Measurements from ENCODE around the gene CAMK2B.

CAMK2B gene

DNA sequence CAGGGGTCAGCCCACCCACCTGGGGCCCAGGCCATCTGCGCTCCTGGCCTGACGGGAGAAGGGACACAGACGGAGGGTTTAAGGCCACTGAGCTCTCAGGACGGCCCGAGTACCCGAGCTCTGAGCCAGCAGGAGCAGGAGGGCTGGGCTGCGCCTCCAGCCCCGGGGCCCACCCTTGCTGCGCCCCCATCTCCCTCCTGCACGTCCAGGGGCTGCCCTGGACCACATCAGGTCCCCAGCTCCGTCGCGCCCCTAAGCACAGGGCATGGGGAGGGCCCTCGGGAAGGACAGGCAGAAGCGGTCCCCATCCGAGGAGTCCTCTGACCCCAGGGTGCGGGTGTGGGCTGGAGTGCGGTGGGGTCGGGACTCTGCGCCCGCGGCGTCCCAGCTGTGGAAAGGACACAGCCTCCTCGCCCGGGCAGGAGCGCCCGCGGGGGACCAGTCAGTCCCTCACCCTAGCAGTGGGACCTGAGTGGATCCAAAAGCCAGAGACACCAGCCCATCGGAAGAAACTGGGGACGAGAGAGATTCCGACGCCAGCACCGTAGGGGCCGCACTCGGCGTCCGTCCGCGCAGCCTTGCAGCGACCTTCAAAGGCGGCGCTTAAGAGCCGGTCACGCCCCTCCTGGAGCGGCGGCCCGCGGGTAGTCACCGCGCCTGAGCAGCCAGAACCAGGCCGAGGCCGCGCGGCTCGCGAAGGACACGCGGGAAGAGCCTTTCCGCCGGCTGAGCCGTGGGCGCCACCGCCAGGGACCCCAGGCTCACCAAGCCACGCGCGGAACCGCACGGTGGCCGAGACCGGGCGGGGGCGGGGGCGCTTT, 15.9 kb downstream of the CAMK2B start:
- DNase-seq (ENCODE audit: low read depth, low spot score), result no peak

DNA sequence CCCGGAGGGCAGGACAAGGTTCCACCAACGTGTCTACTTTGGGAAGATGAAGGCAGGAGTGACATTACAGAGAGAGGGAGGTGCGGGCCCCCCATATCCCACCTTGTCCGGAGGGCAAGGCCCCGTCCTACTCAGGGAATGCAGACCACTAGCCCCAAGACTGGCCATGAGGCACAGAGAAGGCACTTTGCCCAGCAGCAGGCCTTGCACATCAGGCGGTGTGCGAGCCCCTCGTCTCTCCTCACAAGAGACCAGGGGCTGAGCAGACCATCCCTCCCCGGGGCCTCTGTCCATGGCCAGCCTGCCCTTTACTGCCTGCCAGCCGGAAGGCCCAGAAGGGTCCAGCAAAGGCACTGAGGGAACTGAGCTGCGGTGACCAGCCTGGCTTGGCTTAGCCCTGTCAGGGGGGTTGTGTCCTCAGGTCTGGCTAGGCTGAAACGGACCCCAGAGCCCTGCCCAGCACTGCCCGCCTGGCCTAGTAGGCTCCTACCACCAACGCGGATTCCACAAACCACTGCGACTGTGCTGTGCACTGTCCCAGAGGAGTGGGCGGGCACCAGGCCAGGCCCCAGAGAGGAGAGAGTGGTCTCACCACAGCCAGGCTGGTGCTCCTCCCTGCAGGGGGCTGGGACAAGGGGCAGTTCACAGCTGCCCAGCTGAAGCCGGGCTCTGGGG, 16.7 kb downstream of the CAMK2B start:
- no peak for DNase-seq (ENCODE audit: low read depth, low spot score)

DNA sequence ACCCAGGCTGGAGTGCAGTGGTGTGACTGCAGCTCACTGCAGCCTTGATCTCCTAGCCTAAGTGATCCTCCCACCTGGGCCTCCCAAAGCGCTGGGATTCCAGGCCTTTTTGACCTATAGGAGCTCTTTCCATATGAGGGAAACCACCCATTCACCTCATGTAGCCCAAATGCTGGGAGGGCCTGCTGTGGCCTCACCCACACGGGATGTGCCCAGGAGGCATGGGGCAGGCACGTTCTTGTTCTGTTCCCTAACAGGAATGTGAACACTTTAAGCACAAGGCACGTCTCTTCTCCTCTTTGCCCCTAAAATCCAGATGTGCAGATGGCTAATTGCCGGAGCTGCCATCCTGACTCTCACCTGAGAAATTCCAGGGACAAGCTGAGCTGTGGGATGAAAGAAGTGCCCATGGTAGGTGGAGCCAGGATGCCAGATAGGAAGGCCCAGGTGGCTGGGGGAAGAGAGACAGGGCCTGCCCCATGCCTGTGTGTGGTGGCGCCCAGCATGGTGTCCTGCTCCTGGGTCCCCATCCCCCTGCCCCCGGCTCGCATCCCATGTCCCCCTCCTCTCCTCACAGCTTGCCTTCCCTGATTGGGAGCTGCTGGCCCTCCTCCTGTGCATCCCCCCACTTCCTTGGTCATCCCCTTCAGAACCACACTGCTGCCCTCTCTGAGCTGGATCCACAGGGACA, 17.3 kb downstream of the CAMK2B start:
- DNase-seq (ENCODE audit: low read depth, low spot score), result no peak

DNA sequence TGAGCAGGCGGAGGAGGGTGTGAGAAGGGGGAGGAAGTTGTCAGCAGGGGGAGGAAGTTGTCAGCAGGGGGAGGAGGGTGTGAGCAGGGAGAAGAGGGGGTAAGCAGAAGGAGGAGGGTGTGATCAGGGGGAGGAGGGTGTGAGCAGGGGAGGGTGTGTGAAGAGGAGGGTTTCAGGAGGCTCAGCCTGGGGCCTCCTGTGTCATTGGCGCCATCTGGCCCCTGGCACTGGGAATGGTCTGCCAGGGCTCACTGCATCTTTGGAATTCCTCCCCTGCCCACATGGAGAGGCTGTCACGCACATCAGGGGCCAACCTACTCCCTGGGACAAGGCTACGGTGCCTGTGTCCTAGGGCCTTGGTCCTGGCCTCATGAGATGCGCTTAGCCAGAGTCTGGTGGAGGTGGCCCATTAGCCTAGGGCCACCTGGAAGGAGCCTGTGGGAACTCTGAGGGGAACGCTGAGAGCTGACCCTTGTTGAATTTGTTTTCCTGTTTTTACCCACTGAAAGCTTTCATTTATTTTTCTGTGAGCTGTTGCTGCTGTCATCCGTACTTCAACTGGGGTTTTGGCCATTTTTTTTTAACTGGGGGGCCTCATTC, 18.0 kb downstream of the CAMK2B start:
- no peak for DNase-seq (ENCODE audit: low read depth, low spot score)

DNA sequence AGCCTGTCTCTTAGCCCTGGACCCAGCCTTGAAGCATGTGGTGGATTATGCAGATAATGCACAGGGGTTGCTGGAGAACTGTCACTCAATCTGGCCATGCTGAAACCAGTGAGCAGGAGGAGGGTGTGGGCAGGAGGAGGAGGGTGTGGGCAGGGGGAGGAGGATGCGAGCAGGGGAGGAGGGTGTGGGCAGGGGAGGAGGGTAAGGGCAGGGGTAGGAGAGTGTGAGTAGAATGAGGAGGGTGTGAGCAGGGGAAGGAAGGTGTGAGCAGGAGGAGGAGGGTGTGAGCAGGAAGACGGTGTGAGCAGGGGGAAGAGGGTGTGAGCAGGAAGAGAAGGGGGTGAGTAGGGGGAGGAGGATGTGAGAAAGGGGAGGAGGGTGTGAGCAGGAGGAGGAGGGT, 18.8 kb downstream of the CAMK2B start:
- DNase-seq (ENCODE audit: low read depth, low spot score), result no peak

DNA sequence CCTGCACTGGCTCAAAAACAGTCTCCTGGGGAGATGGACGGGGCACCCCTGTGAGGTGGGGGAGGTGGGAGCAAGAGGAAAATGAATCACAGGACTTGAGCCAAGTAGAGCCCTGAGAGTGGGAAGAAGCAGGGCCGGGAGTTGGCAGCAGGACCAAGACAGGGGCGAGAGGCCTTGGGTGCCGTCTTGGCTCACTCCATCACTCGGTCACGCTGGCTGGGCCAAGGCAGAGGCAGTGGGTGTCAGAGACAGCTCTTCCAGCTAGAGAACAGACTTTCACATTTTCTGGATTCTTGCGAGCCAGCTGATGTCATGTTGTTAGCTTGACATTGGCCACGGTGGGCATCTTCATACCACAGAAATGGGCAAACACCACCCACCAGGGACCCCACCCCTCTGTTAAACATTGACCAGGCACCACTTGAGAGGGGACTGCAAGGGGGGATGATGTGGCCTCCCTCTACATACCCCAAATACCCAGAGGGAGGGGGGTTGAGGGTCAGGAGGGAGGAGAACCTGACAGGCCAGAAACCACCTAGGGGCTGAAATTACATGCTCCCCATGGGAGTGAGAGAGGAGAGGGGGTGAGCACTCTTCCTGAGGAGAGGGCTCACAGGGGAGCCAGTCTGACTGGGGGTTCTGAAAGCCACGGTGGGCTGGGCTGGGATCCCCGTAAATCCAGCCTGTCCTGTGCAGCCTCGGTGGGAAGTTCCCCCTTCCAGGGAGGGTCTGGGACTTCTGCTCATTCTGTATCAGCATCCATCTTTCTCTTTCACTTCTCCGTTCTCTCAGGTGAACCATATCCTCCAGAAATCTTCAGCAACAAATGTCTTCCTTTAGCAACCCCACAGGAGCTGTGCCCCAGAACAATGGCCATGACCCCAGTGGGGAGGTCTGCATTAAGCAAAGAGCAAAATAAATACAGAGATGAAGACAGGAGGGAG, 19.6 kb downstream of the CAMK2B start:
- DNase-seq (ENCODE audit: low read depth, low spot score), result no peak

DNA sequence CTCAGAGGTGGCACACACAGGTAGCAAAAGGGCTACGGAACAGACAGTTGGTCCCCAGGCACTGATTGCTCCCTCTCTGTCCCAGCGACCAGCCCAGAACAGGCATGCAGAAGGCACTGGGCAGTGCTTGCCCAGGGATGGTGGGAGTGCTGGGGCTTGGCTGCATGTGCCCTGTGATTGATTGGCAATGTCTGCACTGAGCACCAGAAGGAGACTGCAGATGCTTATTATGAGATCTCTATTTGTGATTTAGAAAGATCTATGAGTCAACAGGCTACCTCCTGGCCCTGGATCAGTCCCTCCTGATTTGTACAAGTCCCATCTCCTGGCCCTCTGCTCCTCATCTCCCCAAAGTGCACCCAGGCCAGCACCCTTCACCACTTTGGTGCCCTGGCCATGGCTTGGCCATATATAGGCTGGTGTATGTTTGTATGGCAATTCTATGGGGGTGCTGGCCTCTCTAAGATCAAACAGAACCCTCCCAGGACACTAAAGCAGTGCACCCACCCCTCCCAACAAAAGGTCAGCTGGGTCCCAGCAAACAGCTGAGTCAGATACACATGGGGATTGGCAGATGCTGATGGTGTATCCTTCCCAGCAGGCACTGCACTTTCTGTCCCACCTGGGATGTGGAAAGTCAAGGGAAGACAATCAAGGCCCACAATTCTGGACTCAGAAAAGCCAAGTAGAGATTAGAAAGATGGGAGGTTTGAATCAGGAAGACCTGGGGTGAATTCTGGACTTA, 30.9 kb downstream of the CAMK2B start:
- no peak for DNase-seq (ENCODE audit: low read depth, low spot score)

DNA sequence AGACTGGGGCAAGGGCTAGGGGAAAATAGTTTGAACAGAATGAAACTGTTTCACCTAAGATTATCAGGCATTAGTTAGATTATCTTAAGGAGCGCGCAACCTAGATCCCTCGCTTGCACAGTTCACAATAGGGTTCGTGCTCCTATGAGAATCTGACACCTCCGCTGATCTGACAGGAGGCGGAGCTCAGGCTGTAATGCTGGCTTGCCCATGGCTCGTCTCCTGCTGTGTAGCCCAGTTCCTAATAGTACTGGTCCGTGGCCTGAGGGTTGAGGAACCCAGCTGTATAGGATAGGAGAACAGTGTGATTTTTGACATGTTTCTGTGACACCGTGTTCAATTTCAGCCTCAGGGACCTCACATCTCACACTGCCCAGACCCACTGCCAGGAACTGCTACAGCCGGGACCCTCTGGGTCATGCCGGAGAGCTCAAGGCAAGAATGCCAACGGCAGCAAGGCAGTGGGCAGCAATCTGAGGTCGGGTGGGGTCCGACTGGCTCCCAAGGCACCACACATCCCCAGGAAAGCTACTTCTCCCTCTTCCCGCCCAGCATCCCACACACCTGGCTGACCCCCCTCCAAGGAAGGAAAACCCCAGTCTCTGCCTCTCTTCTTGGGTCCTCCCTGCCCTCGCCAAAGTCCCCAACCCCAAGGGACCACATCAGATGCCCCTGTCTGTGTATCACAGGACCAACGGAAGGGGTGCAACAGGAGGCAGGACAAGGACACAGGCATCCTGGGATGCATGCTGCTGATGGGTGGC, 31.7 kb downstream of the CAMK2B start:
- DNase-seq (ENCODE audit: low read depth, low spot score), result no peak

DNA sequence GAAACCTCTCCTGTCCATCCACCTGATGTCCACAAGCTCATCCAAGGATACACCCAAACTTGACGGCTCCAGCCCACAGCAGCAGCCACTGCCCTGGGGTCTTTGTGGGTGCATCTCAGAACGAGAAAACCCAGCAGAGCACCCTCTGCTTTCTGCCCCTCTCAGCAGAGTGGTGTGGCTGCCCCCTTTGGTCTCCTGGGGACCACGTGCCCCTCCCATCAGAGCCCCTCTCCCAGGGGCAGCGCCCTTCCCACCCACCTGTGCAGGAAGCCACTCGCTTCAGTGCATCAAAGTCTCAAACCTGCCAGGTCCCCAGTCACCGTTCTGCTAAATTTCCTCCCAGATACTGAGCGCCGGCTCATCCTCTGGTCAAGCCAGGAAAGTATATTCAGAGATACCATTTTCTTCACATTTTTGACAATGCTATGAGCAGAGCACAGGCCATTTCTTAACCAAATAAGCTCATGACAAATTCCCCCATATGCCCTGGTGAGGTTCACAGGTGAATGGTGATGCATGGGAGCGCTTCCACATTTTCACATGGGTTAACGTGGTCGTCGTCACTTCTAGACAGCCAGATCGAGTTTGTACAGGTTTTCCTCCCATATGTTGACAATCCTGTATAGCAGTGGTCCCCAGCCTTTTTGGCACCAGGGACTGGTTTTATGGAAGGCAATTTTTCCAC, 32.4 kb downstream of the CAMK2B start:
- no peak for DNase-seq (ENCODE audit: low read depth, low spot score)

DNA sequence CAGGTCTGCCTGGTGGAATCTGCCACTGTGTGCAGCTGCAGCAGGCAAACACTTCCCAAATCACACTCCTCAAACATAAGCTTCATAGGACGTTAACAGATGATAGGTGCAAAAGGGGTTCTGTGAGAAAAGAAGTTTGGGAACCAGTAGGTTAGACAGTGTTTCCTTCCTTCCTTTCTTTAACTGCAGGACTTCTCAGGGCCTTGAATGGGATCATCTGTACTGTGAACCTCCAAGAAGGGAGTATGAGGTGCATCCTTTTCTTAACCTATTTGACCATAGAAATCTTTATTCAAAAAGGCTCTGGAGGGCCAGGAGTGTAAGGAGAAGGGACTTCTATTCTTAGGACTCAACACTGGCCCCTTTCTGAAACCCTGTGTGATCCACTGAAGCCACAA, 33.0 kb downstream of the CAMK2B start:
- DNase-seq (ENCODE audit: low read depth, low spot score), result no peak

DNA sequence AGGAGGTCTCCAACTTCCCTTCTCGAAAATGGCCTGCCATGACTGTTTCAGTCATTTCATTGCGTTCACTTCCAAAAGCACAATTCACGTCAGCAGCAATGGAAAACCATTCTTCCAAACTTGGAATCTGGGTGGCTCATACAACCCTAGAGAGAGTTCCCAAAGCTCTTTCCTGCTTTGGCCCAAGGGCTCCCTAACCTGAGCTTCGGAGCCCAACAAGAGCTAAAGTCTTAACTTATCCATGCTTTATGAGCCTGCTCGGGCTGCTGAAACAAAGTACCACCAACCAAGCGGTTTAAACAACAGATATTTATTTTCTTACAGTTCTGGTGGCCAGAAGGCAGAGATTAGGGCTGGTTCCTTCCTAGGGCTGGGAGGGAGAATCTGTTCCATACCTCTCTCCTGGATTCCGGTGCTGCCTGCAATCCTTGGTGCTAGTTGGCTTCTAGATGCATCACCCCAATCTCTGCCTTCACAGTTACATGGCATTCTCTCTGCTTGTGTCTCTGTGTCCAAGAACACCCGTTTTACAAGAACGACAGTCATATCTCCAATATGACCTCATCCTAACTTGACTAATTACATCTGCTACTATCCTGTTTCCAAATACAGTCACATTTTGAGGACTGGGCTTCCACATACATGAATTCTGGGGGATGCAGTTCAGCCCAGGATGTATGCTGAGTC, 33.5 kb downstream of the CAMK2B start:
- DNase-seq (ENCODE audit: low read depth, low spot score), result no peak

DNA sequence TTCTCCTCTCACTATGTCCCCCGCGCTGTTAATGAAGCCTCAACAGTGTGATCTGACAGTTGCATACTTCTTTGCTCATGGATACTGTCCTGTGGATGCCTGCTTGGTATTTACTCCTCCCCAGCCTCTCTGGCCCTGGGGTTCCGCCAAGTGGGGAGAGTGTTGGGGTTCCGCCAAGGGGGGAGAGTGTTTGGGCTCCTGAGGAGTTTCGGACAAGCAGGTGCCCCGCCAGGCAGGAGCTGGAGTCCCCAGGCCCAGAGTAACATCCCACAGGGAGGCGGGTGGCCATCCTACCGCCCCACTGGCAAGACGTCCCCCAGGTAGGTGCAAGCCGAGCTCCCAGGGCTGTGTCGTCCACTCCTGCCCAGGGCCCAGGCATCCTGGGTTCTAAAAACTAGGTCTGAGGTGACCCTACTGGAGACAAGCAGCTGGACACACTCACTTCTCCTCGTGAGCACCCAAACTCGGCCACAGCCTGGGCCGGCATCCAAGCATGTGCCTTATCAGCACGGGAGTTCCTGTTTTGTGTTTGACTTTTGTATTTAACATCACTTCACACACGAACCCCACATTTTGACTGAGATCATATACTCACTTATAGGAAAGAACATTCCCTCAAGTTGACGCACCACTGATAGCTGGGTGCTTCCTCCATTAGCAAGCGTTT, 34.2 kb downstream of the CAMK2B start:
- no peak for DNase-seq (ENCODE audit: low read depth, low spot score)

DNA sequence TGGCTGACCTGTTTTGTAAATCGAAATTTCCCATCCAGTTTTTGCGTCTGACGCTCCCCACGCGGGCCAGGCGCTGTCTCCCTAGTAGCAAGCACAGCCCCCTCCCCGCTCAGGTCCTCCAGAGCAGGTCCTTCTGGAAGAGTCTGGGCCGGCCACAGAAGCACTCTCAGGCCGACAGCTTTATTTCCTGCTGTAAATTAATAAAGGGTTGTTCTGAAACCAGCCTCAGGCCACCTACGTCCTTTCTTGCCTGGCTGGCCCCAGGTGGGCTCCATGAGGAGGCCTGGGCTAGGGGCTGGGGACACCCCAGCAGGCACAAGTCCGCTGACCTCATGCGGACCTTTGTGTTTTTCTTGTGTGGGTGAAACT, 35.2 kb downstream of the CAMK2B start:
- no peak for DNase-seq (ENCODE audit: low read depth, low spot score)

DNA sequence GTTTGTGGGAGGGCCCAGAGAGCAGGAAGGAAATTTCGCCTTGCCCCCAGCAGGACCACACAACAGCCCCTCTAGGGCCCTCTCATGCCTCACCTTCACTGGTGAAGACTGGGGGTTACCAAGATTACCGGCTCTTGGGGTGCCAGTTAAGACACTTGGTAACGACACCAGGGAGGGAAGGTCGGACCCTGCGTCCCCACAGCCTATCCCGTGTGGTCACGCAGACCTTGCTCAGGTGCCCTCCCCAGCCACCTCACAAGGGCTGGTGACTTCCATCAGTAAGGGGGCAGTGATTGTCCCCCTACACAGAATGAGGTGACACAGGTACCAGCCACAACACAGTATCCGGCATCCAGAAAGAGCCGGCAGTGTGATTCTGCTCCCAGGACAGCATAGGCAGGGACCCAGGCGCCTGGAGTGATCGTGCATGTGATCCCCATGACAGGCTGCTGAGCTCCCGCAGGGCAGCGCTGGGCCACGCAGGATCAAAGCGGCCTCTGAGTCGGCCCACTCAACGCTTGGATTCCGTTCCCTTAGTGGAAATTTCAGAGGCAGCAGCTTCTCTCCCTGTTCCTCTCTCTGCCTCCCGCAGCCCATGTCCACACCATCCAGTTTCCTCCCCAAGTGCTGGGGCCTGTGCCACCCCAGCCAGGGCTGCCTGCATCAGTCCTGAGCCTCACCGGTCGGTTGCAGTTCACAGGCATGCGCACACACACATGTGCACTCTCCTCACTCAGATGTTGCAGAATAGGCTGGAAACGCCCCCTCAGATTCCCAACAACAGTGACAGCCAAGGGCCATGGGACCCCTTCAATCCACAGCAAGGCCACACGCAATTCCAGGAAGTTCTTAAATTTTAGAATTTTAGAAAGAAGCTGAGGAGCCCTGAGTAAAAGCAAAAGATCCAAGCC, 35.8 kb downstream of the CAMK2B start:
- DNase-seq (ENCODE audit: low read depth, low spot score), result no peak

DNA sequence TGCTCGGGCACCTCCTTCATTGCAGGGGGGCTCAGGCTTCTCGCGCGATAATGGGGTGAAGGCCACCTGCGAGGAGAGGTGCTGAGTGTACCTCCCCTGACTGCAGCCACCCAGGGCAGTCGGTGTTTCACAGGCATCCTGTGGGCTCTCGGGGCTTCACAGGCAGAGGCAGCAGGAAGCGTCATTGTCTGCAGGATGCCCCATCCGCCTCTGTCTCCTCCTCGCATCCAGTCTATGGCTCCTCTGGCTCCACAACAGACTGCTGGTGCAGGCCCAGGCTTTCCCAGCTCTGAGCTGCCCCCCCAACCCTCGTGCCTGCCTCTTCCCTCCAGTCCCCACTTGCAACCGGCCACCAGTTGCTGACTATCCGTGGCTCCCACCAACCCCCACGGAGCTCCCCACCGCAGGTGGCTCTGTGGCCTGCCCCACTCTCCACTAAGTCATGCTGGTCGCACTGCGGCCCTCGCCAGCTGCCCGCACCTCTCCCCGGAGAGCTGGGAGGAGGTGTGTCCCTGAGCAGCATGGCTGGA, 36.5 kb downstream of the CAMK2B start:
- no peak for DNase-seq (ENCODE audit: low read depth, low spot score)

DNA sequence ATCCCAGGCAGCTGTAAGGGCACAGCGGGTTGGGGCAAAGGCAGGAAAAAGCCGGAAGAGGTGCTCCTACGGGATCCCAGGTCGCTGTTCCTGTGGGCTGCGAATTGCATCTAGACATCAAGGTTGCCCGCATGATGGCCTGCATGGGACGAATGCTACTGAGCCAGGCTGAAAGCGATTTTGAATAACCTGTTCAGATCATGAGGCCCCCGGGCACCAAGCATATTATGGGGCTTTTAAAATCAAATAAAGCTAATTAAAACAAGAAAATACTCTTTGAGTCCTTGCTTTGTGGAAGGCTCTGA, 37.1 kb downstream of the CAMK2B start:
- DNase-seq (ENCODE audit: low read depth, low spot score), result no peak
